Left lung (tissue), 10 donors: ENCODE measurements around the gene C1orf122. TPM values are rescaled to one million over a fixed set of nuclear protein-coding genes. Genes with fewer than 3 reads are reported as not detected.

Experiments used
- ATAC-seq: fragments of 200-7000 bp; cut with Tn5 transposase; one replicate; pipeline ENCODE4 v1.9.1; 2020; ENCODE audit warnings: moderate library complexity
- DNase-seq, 4 donors: peaks; one replicate each; pipeline ENCODE4 v3.0.0-alpha.2; 2013 to 2020
- H3K27ac ChIP-seq, 2 donors: fragments of 200-600 bp; sonication (generic) in 1 of 2; one replicate each; pipeline versions ENCODE4 v1.5.0 to v1.8.0; 2020 to 2021
- H3K27me3 ChIP-seq, 2 donors: fragments of 200-600 bp; sonication (generic) in 1 of 2; one replicate each; pipeline versions ENCODE4 v1.5.0 to v1.8.0; 2020 to 2021
- H3K36me3 ChIP-seq, 2 donors: fragments of 200-600 bp; sonication (generic) in 1 of 2; one replicate each; pipeline versions ENCODE4 v1.5.0 to v1.8.0; 2020 to 2021
- H3K4me1 ChIP-seq, 2 donors: fragments of 200-600 bp; one replicate each; pipeline ENCODE4 v1.8.0; 2021
- H3K4me3 ChIP-seq, 2 donors: fragments of 200-600 bp; sonication (generic) in 1 of 2; one replicate each; pipeline versions ENCODE4 v1.5.0 to v1.8.0; 2020 to 2021; ENCODE audit warnings: mild to moderate bottlenecking in 1 of 2
- H3K9me3 ChIP-seq, 2 donors: fragments of 200-600 bp; sonication (generic) in 1 of 2; one replicate each; pipeline versions ENCODE4 v1.5.0 to v1.8.0; 2020 to 2021
- intact Hi-C, 2 donors: fragments of 100-400 bp; cut with DNase I; formaldehyde crosslinking; loops; one replicate each; pipeline versions ENCODE4 v1.11.2 to v1.14.2; 2022
- polyA plus RNA-seq, 6 donors: library from polyadenylated mRNA; unstranded; fragments of 120-200 nt; gene quantifications; one replicate each; pipeline ENCODE4 v1.2.1, GENCODE V29; 2013; ENCODE audit not compliant: insufficient read length in 6 of 6
- total RNA-seq, 2 donors: library from RNA; stranded (reverse); fragmentation: NEBNext Ultra II Directional; extraction: Animal tissue kit (Norgen Biotek cat#: 25700); gene quantifications; one replicate each; pipeline ENCODE4 v1.2.1, GENCODE V29; 2021
- TF ChIP-seq, protein P1 (sequence below), 2 donors: fragments of 200-600 bp; sonication (generic) in 1 of 2; IDR thresholded peaks; one replicate each; pipeline versions ENCODE4 v1.5.0 to v1.8.0; 2021; ENCODE audit warnings: antibody characterized with exemption in 2 of 2
- donor health status: DM: no; HTN: yes; CAD: no.
- donor health status: DM: no; HTN: no; CAD: no.

The C1orf122 gene
- total and polyA plus RNA-seq, 8 donors = 18.6 to 54.3 (median 27.9) TPM

DNA sequence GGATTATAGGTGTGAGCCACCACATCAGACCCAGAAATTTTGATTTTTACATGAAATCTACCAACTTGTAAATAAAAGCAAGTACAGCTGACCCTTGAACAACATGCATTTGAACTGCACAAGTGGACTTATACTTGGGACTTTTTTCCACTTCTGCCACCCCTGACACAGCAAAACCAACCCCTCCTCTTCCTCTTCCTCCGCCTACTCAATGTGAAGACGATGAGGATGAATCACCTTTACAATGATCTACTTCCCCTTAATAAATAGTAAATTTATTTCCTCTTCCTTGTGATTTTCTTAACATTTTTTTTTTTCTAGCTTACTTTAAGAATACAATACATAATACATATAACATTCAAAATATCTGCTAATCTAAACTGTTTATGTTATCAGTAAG is 17.9 kb downstream of the C1orf122 start:
- Histone ChIP-seq H3K27ac (peak overlapping the region in 1 of 2 donors; percentile 77), H3K9me3 (no peaks in the 10 kb centered on the region), H3K4me3 (no peak overlapping the region), H3K4me1 (peaks cover 0 to 38% of the 10 kb centered on the region in 2 donors), H3K36me3 (peaks cover 0 to 68% of the 10 kb centered on the region in 2 donors), H3K27me3 (no peaks in the 10 kb centered on the region)
- intact Hi-C loops = no loop called here
- no peak for DNase-seq
- TF ChIP-seq, protein P1, sequence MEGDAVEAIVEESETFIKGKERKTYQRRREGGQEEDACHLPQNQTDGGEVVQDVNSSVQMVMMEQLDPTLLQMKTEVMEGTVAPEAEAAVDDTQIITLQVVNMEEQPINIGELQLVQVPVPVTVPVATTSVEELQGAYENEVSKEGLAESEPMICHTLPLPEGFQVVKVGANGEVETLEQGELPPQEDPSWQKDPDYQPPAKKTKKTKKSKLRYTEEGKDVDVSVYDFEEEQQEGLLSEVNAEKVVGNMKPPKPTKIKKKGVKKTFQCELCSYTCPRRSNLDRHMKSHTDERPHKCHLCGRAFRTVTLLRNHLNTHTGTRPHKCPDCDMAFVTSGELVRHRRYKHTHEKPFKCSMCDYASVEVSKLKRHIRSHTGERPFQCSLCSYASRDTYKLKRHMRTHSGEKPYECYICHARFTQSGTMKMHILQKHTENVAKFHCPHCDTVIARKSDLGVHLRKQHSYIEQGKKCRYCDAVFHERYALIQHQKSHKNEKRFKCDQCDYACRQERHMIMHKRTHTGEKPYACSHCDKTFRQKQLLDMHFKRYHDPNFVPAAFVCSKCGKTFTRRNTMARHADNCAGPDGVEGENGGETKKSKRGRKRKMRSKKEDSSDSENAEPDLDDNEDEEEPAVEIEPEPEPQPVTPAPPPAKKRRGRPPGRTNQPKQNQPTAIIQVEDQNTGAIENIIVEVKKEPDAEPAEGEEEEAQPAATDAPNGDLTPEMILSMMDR (IDR thresholded peaks at IDR 0.05) = no peak
- no peak for ATAC-seq

DNA sequence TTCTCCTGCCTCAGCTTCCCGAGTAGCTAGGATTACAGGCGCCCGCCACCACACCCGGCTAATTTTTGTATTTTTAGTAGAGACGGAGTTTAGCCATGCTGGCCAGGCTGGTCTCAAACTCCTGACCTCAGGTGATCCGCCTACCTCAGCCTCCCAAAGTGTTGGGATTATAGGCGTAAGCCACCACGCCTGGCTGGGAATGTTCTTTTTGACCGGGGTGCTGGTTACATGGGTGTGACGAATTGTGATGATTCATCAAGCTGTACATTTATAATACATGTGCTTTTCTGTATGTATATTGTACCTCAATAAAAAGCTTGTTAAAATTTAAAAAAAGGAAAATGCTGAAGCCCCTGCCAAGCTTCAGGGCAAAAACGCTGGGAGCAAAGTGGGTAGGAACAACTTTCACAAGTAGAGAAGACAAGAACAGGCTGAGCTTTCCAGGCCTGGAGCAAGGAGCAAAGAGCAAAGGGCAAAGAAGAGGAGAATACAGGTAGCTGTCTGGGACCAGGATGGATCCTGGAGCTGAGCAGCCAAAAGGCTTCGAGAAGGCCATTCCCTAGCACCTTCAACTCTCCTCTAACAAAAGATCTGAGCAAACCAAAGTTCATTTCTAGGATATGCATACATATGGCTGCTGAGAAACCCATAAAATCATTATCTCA is 21.0 kb downstream of the C1orf122 start:
- peaks cover 0 to 28% of the 10 kb centered on the region in 2 donors for H3K4me1 ChIP-seq
- no peaks in the 10 kb centered on the region for H3K27me3 ChIP-seq
- DNase-seq (no peak), ATAC-seq (no peak)
- TF ChIP-seq, protein P1 (IDR thresholded peaks at IDR 0.05) = no peak
- no peak overlapping the region for H3K27ac ChIP-seq
- H3K9me3 ChIP-seq = no peaks in the 10 kb centered on the region
- intact Hi-C loops = no loop called here
- no peak overlapping the region for H3K4me3 ChIP-seq
- peaks cover 0 to 68% of the 10 kb centered on the region in 2 donors for H3K36me3 ChIP-seq

DNA sequence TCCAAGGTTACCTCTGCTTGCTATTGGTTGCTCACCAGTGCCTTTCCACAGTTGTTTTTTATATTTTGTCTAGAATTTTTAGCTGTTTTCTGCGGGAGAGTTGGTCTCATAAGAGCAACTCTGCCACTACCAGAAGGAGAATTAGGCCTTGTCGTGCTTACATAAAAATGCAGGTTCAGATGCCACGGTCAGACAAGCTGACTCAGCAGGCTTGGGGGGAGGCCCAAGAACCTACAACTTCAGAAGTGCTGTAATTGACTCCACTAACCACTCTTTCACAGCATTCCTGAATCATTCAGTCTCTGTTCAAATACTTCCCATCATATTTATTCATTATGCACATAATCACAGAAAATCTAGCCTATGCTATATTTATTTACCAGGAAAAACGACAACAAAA is 23.5 kb downstream of the C1orf122 start:
- H3K36me3 ChIP-seq = peaks cover 0 to 86% of the 10 kb centered on the region in 2 donors
- TF ChIP-seq, protein P1 (IDR thresholded peaks at IDR 0.05) = no peak
- peaks cover 0 to 4% of the 10 kb centered on the region in 2 donors for H3K4me1 ChIP-seq
- ATAC-seq (no peak), DNase-seq (no peak)
- no peak overlapping the region for H3K4me3 ChIP-seq
- H3K27ac ChIP-seq = no peak overlapping the region
- intact Hi-C loops = no loop called here
- no peaks in the 10 kb centered on the region for H3K9me3 ChIP-seq
- H3K27me3 ChIP-seq = no peaks in the 10 kb centered on the region

DNA sequence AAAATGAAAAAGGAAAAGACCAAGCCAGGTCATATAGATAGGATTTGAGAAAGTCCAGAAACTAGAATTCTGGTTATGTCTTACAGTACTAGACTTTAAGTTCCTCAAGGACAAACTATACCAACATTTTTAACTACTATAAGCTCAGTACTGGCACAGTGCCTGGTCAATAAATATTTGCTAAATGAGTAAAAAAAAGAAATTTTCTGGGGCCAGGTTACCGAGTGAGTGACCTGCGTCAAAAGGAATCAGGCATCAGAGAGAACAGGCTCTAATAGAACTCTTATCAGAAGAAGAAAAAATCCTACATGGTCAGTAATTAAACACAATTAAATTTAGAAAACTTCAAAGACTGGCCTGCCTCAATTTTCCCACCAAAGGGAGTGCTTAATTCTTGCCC is 24.2 kb downstream of the C1orf122 start:
- Histone ChIP-seq H3K4me3 (no peak overlapping the region), H3K4me1 (no peaks in the 10 kb centered on the region), H3K27ac (no peak overlapping the region), H3K27me3 (no peaks in the 10 kb centered on the region), H3K9me3 (no peaks in the 10 kb centered on the region), H3K36me3 (peaks cover 0 to 88% of the 10 kb centered on the region in 2 donors)
- intact Hi-C loops = no loop called here
- TF ChIP-seq, protein P1 (IDR thresholded peaks at IDR 0.05) = no peak
- no peak for ATAC-seq
- no peak for DNase-seq

DNA sequence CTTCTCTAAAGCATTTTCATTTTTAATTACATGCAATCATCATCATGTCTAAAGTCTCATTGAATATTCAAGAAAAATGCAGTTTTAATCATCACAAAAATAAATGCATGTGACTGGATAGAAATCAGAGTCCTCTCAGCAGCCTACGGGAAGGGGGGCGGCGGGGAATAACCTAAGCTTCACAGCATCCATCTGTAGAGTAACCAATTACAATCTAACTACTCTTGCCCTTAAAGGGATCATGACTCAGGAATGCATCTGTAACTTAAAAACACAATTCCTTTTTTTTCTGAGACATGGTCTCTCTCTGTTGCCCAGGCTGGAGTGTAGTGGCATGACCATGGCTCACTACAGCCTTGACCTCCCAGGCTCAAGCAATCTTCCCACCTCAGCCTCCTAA is 29.2 kb downstream of the C1orf122 start:
- DNase-seq (no peak), ATAC-seq (no peak)
- TF ChIP-seq, protein P1 (IDR thresholded peaks at IDR 0.05) = no peak

More for the DNA sequence above, 29.2 kb downstream of the C1orf122 start:
- Histone ChIP-seq H3K27me3 (no peaks in the 10 kb centered on the region), H3K27ac (no peak overlapping the region), H3K36me3 (peaks cover 0 to 98% of the 10 kb centered on the region in 2 donors), H3K4me1 (peaks cover 0 to 3% of the 10 kb centered on the region in 2 donors), H3K9me3 (no peaks in the 10 kb centered on the region), H3K4me3 (no peak overlapping the region)
- intact Hi-C loops = no loop called here
